GM23338 (cell line): ENCODE data around the gene SLC15A1.

Experiments used
- CREB1 ChIP-seq: fragments of 250-450 bp; sonication (Bioruptor Pico); IDR thresholded peaks from 2 replicates; pipeline ENCODE4 v1.5.0; 2020; ENCODE audit warnings: low read depth, mild to moderate bottlenecking, moderate library complexity
- CTCF ChIP-seq, 2 experiments: fragments of 200-600 bp in 1 of 2; sonication (generic) in 1 of 2; conservative IDR thresholded peaks; 2 replicates each; pipeline versions ENCODE4 v1.5.1 to v1.6.1; 2016 to 2017; ENCODE audit warnings: antibody characterized with exemption in 2 of 2, low read depth in 2 of 2, mild to moderate bottlenecking in 2 of 2, moderate library complexity in 1 of 2
- ETS1 ChIP-seq: IDR thresholded peaks from 2 replicates; pipeline ENCODE4 v1.6.1; 2016; ENCODE audit warnings: antibody characterized with exemption
- EZH2 ChIP-seq: fragments of 200-600 bp; sonication (generic); IDR thresholded peaks from one replicate; pipeline ENCODE4 v1.8.0; 2017; ENCODE audit warnings: antibody characterized with exemption, mild to moderate bottlenecking, low read depth; ENCODE audit not compliant: unreplicated experiment
- EZH2phosphoT487 ChIP-seq: fragments of 200-600 bp; sonication (generic); IDR thresholded peaks from one replicate; pipeline ENCODE4 v1.8.1; 2018; ENCODE audit warnings: antibody characterized with exemption; ENCODE audit not compliant: unreplicated experiment
- JUNB ChIP-seq: IDR thresholded peaks from one replicate; pipeline ENCODE4 v1.6.1; 2016; ENCODE audit warnings: antibody characterized with exemption; ENCODE audit not compliant: unreplicated experiment
- NANOG ChIP-seq: IDR thresholded peaks from 2 replicates; pipeline ENCODE4 v1.6.1; 2016; ENCODE audit warnings: antibody characterized with exemption, borderline replicate concordance
- POLR2AphosphoS5 ChIP-seq: IDR thresholded peaks from 2 replicates; pipeline ENCODE4 v1.6.1; 2016; ENCODE audit warnings: antibody characterized with exemption, low read depth
- REST ChIP-seq: IDR thresholded peaks from one replicate; pipeline ENCODE4 v1.6.1; 2018; ENCODE audit warnings: antibody characterized with exemption; ENCODE audit not compliant: unreplicated experiment
- STAT1 ChIP-seq: IDR thresholded peaks from one replicate; pipeline ENCODE4 v1.6.1; 2016; ENCODE audit warnings: antibody characterized with exemption; ENCODE audit not compliant: unreplicated experiment
- ZNF114 ChIP-seq: fragments of 250-450 bp; sonication (Bioruptor Pico); IDR thresholded peaks from 2 replicates; pipeline ENCODE4 v1.5.0; 2020; ENCODE audit warnings: mild to moderate bottlenecking, moderate library complexity

- TF ChIP-seq CTCF (conservative IDR thresholded peaks at IDR 0.05; ENCODE audit: low read depth in 2 of 2), result no peak
- TF ChIP-seq ZNF114 (CRISPR knock-in tag), result no peak
- TF ChIP-seq EZH2, result no peak
- no peak for TF ChIP-seq POLR2AphosphoS5
- no peak for TF ChIP-seq EZH2phosphoT487
- TF ChIP-seq CREB1 (CRISPR knock-in tag), result no peak
- no peak for TF ChIP-seq ETS1
- no peak for TF ChIP-seq REST
- no peak for TF ChIP-seq STAT1
- TF ChIP-seq JUNB, result no peak
- no peak for TF ChIP-seq NANOG
Measured at GRCh38 chr13:98787173-98787572, 34.7 kb upstream of the SLC15A1 start.
